ENCODE measurements around the gene OR10H5. TPM values are rescaled to one million over a fixed set of nuclear protein-coding genes. Genes with fewer than 3 reads are reported as not detected.
A peak's percentile ranks its signal among the peaks of the same experiment; 100 is the strongest.
"Not testable (repeated sequence)": the region's sequence is repeated elsewhere in the genome, so short reads cannot be mapped to it uniquely, and the experiment has no call there.

Gene OR10H5
- total RNA-seq, 2 experiments from 2014 or later: not detected

DNA sequence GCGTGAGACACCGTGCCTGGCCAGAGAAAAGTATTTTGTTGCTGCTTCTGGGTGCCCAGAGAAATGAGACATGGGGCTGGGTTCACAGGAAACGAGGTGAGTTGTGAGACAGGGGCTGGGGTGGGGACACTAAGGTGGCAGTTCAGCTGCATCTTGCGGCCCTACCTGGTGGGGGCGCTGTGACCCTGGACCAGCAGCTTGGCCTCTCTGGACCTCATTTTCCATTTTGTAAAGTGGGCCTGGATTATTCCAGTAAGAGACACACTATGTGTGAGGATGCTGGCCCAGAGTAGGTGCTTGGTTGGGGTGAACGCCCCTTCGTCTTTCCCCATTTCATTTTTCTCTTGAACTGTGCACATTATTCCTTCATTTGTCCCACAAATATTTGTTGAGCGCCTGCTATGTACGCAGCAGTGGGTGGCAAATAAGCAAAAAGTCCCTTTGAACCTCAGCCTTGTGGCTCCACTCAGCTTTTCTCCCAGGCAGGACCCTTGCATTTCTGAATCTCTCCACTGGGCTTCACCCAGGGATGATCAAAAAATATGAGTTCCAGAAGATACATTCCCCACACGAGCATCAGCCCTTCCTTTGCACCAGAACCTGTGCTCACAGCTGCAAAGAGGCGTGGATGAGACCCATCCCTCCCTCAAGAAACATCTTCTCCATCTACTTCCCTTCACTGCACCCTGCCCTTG lies 54.6 kb downstream of the OR10H5 start:
- H3K36me3 ChIP-seq (ENCODE audit: insufficient read depth, low read length): no peaks in the 10 kb centered on the region
- H4K20me1 ChIP-seq (ENCODE audit: insufficient read depth, low read length): no peaks in the 10 kb centered on the region
- no peak overlapping the region for H2AFZ ChIP-seq (ENCODE audit: low read length)
- POLR2A ChIA-PET: no interaction called here
- TF ChIP-seq, protein P1, sequence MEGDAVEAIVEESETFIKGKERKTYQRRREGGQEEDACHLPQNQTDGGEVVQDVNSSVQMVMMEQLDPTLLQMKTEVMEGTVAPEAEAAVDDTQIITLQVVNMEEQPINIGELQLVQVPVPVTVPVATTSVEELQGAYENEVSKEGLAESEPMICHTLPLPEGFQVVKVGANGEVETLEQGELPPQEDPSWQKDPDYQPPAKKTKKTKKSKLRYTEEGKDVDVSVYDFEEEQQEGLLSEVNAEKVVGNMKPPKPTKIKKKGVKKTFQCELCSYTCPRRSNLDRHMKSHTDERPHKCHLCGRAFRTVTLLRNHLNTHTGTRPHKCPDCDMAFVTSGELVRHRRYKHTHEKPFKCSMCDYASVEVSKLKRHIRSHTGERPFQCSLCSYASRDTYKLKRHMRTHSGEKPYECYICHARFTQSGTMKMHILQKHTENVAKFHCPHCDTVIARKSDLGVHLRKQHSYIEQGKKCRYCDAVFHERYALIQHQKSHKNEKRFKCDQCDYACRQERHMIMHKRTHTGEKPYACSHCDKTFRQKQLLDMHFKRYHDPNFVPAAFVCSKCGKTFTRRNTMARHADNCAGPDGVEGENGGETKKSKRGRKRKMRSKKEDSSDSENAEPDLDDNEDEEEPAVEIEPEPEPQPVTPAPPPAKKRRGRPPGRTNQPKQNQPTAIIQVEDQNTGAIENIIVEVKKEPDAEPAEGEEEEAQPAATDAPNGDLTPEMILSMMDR (conservative IDR thresholded peaks at IDR 0.05; ENCODE audit: low read length): peak; percentile 56
- no peak for TF ChIP-seq EZH2phosphoT487 (IDR thresholded peaks at IDR 0.05; ENCODE audit: borderline replicate concordance, low read depth, low read length)
- intact Hi-C loops (cut with micrococcal nuclease; ENCODE audit: unreplicated experiment): no loop called here
- H3K4me1 ChIP-seq (ENCODE audit: insufficient read depth, low read length, poor library complexity, severe bottlenecking): peaks cover 6% of the 10 kb centered on the region
- BruUV-seq (replicated peaks): no TSS peak
- no peak overlapping the region for H3K4me3 ChIP-seq (ENCODE audit: low read depth, low read length, poor library complexity, severe bottlenecking)
- no peaks in the 10 kb centered on the region for H3K9me3 ChIP-seq (ENCODE audit: low read length)
- H3K4me2 ChIP-seq (ENCODE audit: low read length): no peak overlapping the region
- H3K9me2 ChIP-seq (ENCODE audit: insufficient read depth, low read length): no peaks in the 10 kb centered on the region
- H3K79me2 ChIP-seq (ENCODE audit: insufficient read depth, low read depth, low read length): no peaks in the 10 kb centered on the region
- H3K27ac ChIP-seq (ENCODE audit: low read depth, low read length, poor library complexity, severe bottlenecking): no peak overlapping the region
- CTCF ChIA-PET (ENCODE audit: unreplicated experiment): no interaction called here
- no peak for DNase-seq (ENCODE audit: low spot score)

DNA sequence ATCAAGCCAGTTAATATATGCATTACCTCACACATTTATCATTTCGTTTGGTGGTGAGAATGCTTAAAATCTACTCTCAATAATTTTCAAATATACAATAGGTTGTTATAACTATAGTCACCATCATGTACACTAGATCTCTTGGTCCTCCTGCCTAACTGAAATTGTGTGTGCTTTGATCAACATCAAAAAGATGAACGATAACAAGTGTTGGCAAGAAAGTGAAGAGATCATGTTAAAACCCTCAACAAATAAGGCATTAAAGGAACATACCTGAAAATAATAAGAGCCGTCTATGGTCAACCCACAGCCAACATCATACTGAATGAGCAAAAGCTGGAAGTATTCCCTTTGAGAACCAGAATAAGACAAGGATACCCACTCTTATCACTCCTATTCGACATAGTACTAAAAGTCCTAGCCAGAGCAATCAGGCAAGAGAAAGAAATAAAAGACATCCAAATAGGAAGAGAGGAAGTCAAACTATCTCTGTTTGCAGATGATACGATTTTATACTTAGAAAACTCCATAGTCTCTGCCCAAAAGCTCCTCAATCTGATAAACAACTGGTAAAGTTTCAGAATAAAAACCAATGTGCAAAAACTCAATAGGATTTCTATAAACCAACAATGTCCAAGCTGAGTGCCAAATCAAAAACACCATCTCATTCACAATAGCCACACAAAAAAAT lies 55.9 kb downstream of the OR10H5 start:
- intact Hi-C loops (cut with micrococcal nuclease; ENCODE audit: unreplicated experiment): no loop called here
- no peaks in the 10 kb centered on the region for H3K9me2 ChIP-seq (ENCODE audit: insufficient read depth, low read length)
- H3K4me2 ChIP-seq (ENCODE audit: low read length): no peak overlapping the region
- no peak for DNase-seq (ENCODE audit: low spot score)
- POLR2A ChIA-PET: interaction anchor here (0.6 to 0.7 kb wide), 2 partner anchors 150 to 622 kb away, joined by 3 to 4 read pairs; no protein-coding TSS in a partner anchor
- no peak overlapping the region for H3K27ac ChIP-seq (ENCODE audit: low read depth, low read length, poor library complexity, severe bottlenecking)
- no peaks in the 10 kb centered on the region for H3K36me3 ChIP-seq (ENCODE audit: insufficient read depth, low read length)
- H3K79me2 ChIP-seq (ENCODE audit: insufficient read depth, low read depth, low read length): no peaks in the 10 kb centered on the region
- H3K4me1 ChIP-seq (ENCODE audit: insufficient read depth, low read length, poor library complexity, severe bottlenecking): no peaks in the 10 kb centered on the region
- CTCF ChIA-PET (ENCODE audit: unreplicated experiment): interaction anchor here (0.6 kb wide), 1 partner anchor 54 kb away, joined by 4 read pairs; the partner anchor contains the start of gene CYP4F2
- no peaks in the 10 kb centered on the region for H4K20me1 ChIP-seq (ENCODE audit: insufficient read depth, low read length)
- TF ChIP-seq EZH2phosphoT487 (IDR thresholded peaks at IDR 0.05; ENCODE audit: borderline replicate concordance, low read depth, low read length): no peak
- TF ChIP-seq, protein P1 (conservative IDR thresholded peaks at IDR 0.05; ENCODE audit: low read length): no peak
- no TSS peak for BruUV-seq (replicated peaks)
- H3K9me3 ChIP-seq (ENCODE audit: low read length): no peaks in the 10 kb centered on the region
- H2AFZ ChIP-seq (ENCODE audit: low read length): no peak overlapping the region
- no peak overlapping the region for H3K4me3 ChIP-seq (ENCODE audit: low read depth, low read length, poor library complexity, severe bottlenecking)

DNA sequence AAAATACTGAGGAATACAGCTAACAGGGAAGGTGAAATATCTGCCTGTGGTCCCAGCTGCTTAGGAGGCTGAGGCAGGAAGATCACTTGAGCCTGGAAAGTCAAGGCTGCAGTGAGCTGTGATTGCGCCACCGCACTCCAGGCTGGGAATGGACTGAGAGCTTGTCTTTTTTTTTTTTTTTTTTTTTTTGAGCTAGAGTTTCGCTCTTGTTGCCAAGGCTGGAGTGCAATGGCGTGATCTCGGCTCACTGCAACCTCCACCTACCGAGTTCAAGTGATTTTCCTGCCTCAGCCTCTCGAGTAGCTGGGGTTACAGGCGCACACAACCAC lies 56.4 kb downstream of the OR10H5 start:
- H2AFZ ChIP-seq (ENCODE audit: low read length); H3K4me1 ChIP-seq (ENCODE audit: insufficient read depth, low read length, poor library complexity, severe bottlenecking); H3K4me2 ChIP-seq (ENCODE audit: low read length); DNase-seq (ENCODE audit: low spot score); H3K9me2 ChIP-seq (ENCODE audit: insufficient read depth, low read length); BruUV-seq (replicated peaks); H3K27ac ChIP-seq (ENCODE audit: low read depth, low read length, poor library complexity, severe bottlenecking); H4K20me1 ChIP-seq (ENCODE audit: insufficient read depth, low read length); H3K36me3 ChIP-seq (ENCODE audit: insufficient read depth, low read length); H3K9me3 ChIP-seq (ENCODE audit: low read length); H3K4me3 ChIP-seq (ENCODE audit: low read depth, low read length, poor library complexity, severe bottlenecking); H3K79me2 ChIP-seq (ENCODE audit: insufficient read depth, low read depth, low read length); intact Hi-C loops (cut with micrococcal nuclease; ENCODE audit: unreplicated experiment): not testable (repeated sequence)
- ChIA-PET CTCF (ENCODE audit: unreplicated experiment) (interaction anchor here (0.6 kb wide), 1 partner anchor 54 kb away, joined by 4 read pairs; the partner anchor contains the start of gene CYP4F2), POLR2A (interaction anchor here (0.7 kb wide), 1 partner anchor 151 kb away, joined by 3 read pairs; no protein-coding TSS in a partner anchor)

Data from OCI-LY7 (cell line).